Type B pancreatic cell (in vitro differentiated cells): Measurements from ENCODE around the gene ACTR1B. TPM values are rescaled to one million over a fixed set of nuclear protein-coding genes. Genes with fewer than 3 reads are reported as not detected.
"Not testable (repeated sequence)": the region's sequence is repeated elsewhere in the genome, so short reads cannot be mapped to it uniquely, and the experiment has no call there.

Source experiments
- DNase-seq: peaks from one replicate; pipeline ENCODE4 v3.0.0; 2021; ENCODE audit warnings: mixed read lengths; ENCODE audit not compliant: unreplicated experiment; ENCODE audit errors: extremely low spot score
- H3K27ac Mint-ChIP-seq: 2 replicates; pipeline ENCODE4 v1.8.0; 2021; ENCODE audit warnings: mild to moderate bottlenecking, mixed read lengths
- H3K27me3 Mint-ChIP-seq: 2 replicates; pipeline ENCODE4 v1.8.0; 2021; ENCODE audit warnings: mixed read lengths
- H3K36me3 Mint-ChIP-seq: 2 replicates; pipeline ENCODE4 v1.8.0; 2021; ENCODE audit warnings: mixed read lengths
- H3K4me1 Mint-ChIP-seq: one replicate; pipeline ENCODE4 v1.8.0; 2021; ENCODE audit warnings: mixed read lengths; ENCODE audit not compliant: unreplicated experiment
- H3K4me3 Mint-ChIP-seq: 2 replicates; pipeline ENCODE4 v1.8.0; 2021; ENCODE audit warnings: mild to moderate bottlenecking, mixed read lengths
- H3K9me3 Mint-ChIP-seq: 2 replicates; pipeline ENCODE4 v1.8.0; 2021; ENCODE audit warnings: mixed read lengths
- total RNA-seq: library from RNA; stranded (reverse); gene quantifications from 2 replicates; pipeline ENCODE4 v1.2.1, GENCODE V29; 2021; ENCODE audit warnings: low replicate concordance
- TF ChIP-seq, protein P1 (sequence below): fragments of 200-600 bp; sonication (generic); conservative IDR thresholded peaks from 2 replicates; pipeline ENCODE4 v1.5.0; 2021; ENCODE audit warnings: antibody characterized with exemption, mild to moderate bottlenecking

Gene ACTR1B
- total RNA-seq, 1 donor from 2014 or later: 69.0 TPM

- peak; percentile 87 for DNase-seq
- peaks cover 18% of the 10 kb centered on the region for H3K4me1 Mint-ChIP-seq
- H3K9me3 Mint-ChIP-seq: no peaks in the 10 kb centered on the region
- H3K36me3 Mint-ChIP-seq: no peaks in the 10 kb centered on the region
- H3K27me3 Mint-ChIP-seq: no peaks in the 10 kb centered on the region
- TF ChIP-seq, protein P1, sequence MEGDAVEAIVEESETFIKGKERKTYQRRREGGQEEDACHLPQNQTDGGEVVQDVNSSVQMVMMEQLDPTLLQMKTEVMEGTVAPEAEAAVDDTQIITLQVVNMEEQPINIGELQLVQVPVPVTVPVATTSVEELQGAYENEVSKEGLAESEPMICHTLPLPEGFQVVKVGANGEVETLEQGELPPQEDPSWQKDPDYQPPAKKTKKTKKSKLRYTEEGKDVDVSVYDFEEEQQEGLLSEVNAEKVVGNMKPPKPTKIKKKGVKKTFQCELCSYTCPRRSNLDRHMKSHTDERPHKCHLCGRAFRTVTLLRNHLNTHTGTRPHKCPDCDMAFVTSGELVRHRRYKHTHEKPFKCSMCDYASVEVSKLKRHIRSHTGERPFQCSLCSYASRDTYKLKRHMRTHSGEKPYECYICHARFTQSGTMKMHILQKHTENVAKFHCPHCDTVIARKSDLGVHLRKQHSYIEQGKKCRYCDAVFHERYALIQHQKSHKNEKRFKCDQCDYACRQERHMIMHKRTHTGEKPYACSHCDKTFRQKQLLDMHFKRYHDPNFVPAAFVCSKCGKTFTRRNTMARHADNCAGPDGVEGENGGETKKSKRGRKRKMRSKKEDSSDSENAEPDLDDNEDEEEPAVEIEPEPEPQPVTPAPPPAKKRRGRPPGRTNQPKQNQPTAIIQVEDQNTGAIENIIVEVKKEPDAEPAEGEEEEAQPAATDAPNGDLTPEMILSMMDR: peak; percentile 99
- H3K4me3 Mint-ChIP-seq: peak overlapping the region; percentile 49
- H3K27ac Mint-ChIP-seq: peak overlapping the region; percentile 77
These were observed 33.7 kb upstream of the ACTR1B start for GRCh38 chr2:97697252-97698235.

GRCh38 chr2:97695744-97696143 is 31.9 kb upstream of the ACTR1B start:
- TF ChIP-seq, protein P1: no peak
- H3K27ac Mint-ChIP-seq: no peak overlapping the region
- no peaks in the 10 kb centered on the region for H3K27me3 Mint-ChIP-seq
- no peak for DNase-seq
- peaks cover 15% of the 10 kb centered on the region for H3K4me1 Mint-ChIP-seq
- no peaks in the 10 kb centered on the region for H3K36me3 Mint-ChIP-seq
- no peaks in the 10 kb centered on the region for H3K9me3 Mint-ChIP-seq
- no peak overlapping the region for H3K4me3 Mint-ChIP-seq

DNA sequence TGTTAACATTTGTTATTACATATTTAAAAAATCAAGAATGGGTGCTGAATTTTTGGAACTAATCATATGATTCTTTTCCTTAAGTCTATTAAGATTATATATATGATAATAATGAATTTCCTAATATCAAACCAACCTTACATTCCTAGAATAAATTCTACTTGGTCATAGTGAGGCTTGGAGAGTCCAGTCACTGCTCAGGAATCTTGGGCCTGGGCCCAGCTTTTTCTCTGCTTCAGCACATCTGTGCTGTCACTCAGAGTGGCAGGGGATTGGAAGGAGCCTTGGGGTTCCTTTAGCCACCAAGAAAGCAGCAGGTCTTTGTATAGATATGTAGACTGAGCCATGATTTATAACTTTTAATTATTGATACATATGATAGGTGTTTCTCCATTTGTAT is 29.6 kb upstream of the ACTR1B start:
- H3K27me3 Mint-ChIP-seq: no peaks in the 10 kb centered on the region
- DNase-seq: no peak
- H3K36me3 Mint-ChIP-seq: no peaks in the 10 kb centered on the region
- peaks cover 5% of the 10 kb centered on the region for H3K4me1 Mint-ChIP-seq
- H3K4me3 Mint-ChIP-seq: no peak overlapping the region
- no peaks in the 10 kb centered on the region for H3K9me3 Mint-ChIP-seq
- TF ChIP-seq, protein P1: no peak
- no peak overlapping the region for H3K27ac Mint-ChIP-seq

DNA sequence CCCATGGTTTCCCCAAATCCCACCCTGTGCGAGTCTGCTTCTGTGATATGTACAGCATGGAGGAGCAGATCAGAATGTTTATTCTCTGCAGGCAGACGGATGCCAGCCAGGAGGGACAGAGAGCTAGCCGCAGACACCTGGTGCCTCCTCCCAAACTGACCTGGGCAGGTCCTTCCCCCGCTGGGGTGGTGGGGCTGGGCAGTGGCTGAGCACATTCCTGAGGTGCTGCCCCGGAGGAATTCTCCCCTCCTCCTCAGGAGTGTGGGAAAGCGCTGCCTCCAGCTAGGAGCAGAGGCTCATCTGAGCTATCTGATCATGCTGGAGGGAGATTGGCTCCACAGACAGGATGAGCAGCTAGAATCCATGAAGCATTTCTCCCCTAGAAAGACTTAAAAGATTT is 27.3 kb upstream of the ACTR1B start:
- Mint-ChIP-seq H3K4me3 (no peak overlapping the region), H3K9me3 (no peaks in the 10 kb centered on the region), H3K27me3 (no peaks in the 10 kb centered on the region), H3K27ac (no peak overlapping the region), H3K4me1 (no peaks in the 10 kb centered on the region), H3K36me3 (no peaks in the 10 kb centered on the region)
- TF ChIP-seq, protein P1: no peak
- no peak for DNase-seq

GRCh38 chr2:97688062-97688827 is 24.4 kb upstream of the ACTR1B start:
- Mint-ChIP-seq H3K27me3 (no peaks in the 10 kb centered on the region), H3K4me1 (no peaks in the 10 kb centered on the region), H3K4me3 (no peak overlapping the region), H3K27ac (no peak overlapping the region), H3K36me3 (no peaks in the 10 kb centered on the region), H3K9me3 (no peaks in the 10 kb centered on the region)
- DNase-seq: no peak
- TF ChIP-seq, protein P1: no peak

DNA sequence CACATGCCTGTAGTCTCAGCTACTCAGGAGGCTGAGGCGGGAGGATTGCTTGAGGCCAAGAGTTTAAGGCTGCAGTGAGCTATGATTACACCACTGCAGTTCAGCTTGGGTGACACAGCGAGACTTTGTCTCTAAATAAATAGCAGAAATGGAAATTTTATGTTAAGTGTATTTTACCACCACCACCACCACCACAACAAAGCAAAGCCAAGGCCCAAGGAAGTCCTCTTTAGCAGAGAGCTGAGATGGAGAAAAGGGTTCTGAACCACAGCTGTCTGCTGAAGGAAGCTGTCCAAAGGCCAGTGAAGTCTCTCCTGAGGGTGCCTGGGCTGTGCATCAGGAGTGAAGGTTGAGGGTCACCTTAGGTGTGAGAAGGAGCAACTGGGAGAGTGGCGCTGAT is 23.4 kb upstream of the ACTR1B start:
- not testable (repeated sequence) for H3K9me3 Mint-ChIP-seq, H3K4me1 Mint-ChIP-seq, H3K36me3 Mint-ChIP-seq, DNase-seq, H3K4me3 Mint-ChIP-seq, H3K27ac Mint-ChIP-seq, H3K27me3 Mint-ChIP-seq
